ENCODE results near the gene SERPING1.

Gene SERPING1

DNA sequence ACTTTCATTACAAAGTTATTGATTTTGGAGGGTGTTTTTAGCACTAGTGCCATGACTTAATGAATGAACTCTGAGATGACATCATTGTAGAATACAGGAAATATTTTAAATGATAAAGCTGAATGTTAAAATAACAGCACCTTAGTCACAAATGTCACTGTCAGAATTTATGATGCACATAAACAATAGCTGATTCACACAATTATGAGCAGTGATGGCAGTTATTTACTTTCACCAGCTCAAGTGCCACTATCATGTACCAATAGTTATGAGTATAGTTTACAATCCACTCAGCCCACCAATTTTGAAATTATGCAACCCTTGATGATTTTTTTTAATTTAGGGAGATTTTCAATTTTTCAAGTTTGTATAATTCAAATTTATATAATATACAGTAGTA lies 23.0 kb downstream of the SERPING1 start:
- no peak for DNase-seq (ENCODE audit: low read depth)
- H3K4me3 ChIP-seq (ENCODE audit: control insufficient read depth, low read depth, low read length) = no peak overlapping the region
- TF ChIP-seq, protein P1, sequence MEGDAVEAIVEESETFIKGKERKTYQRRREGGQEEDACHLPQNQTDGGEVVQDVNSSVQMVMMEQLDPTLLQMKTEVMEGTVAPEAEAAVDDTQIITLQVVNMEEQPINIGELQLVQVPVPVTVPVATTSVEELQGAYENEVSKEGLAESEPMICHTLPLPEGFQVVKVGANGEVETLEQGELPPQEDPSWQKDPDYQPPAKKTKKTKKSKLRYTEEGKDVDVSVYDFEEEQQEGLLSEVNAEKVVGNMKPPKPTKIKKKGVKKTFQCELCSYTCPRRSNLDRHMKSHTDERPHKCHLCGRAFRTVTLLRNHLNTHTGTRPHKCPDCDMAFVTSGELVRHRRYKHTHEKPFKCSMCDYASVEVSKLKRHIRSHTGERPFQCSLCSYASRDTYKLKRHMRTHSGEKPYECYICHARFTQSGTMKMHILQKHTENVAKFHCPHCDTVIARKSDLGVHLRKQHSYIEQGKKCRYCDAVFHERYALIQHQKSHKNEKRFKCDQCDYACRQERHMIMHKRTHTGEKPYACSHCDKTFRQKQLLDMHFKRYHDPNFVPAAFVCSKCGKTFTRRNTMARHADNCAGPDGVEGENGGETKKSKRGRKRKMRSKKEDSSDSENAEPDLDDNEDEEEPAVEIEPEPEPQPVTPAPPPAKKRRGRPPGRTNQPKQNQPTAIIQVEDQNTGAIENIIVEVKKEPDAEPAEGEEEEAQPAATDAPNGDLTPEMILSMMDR (conservative IDR thresholded peaks at IDR 0.05; ENCODE audit: control insufficient read depth, insufficient read depth, low read depth, low read length) = no peak

DNA sequence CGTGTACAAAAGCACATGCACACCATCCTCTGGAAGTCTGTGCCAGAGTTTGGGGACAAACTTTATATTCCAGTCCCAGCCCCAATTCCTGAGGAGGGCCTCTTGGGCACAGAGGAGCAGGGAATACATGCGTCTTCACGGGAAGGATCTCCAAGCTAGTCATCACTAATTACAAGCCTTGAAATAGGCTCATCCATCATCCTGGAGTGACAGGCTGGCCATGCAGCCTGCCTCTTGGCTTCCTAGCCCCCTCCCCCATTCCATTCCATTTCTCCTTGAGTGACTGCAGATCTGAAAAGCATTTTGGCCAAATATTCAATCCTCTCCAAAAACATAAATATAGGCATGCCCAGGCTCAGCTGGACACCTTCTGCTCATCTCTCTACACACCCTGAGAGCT lies 24.8 kb downstream of the SERPING1 start:
- no peak overlapping the region for H3K4me3 ChIP-seq (ENCODE audit: control insufficient read depth, low read depth, low read length)
- DNase-seq (ENCODE audit: low read depth) = no peak
- TF ChIP-seq, protein P1 (conservative IDR thresholded peaks at IDR 0.05; ENCODE audit: control insufficient read depth, insufficient read depth, low read depth, low read length) = no peak

DNA sequence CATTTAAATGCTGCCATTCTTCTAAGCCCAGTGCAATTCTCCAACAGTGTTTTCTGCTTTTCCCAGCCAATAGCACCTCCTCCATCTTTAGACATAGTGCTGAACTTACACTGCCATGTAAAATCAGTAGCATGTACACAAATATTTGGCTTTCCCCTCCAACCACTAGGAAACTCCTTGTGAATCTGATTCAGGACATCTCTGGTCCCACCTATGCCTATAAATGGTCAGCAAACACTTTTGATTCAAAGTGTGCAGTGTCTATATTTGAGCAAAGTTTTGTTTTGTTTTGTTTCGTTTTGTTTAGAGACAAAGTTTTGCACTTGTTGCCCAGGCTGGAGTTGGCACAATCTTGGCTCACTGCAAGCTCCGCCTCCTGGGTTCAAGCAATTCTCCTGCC lies 27.4 kb downstream of the SERPING1 start:
- TF ChIP-seq, protein P1 (conservative IDR thresholded peaks at IDR 0.05; ENCODE audit: control insufficient read depth, insufficient read depth, low read depth, low read length) = no peak
- no peak for DNase-seq (ENCODE audit: low read depth)
- H3K4me3 ChIP-seq (ENCODE audit: control insufficient read depth, low read depth, low read length) = no peak overlapping the region

DNA sequence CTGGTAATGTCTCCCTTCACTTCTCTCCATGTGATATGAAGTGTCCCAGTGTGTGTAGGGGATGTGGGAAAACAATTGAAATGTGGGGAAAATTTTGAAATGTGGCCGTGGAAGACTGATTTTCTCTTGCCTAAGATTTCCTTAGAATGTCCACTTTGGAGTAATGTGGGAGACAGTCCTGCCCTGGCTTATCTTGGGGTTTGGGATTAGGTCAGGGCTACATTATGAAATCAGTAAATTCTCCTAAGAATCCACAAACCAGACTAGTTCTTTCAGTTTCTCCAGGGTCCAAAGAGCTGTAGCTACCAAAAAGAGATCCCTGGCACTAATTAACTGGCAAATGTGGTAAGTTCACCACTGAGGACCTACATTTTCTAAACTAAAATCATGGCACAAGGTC lies 29.4 kb downstream of the SERPING1 start:
- TF ChIP-seq, protein P1 (conservative IDR thresholded peaks at IDR 0.05; ENCODE audit: control insufficient read depth, insufficient read depth, low read depth, low read length) = no peak

DNA sequence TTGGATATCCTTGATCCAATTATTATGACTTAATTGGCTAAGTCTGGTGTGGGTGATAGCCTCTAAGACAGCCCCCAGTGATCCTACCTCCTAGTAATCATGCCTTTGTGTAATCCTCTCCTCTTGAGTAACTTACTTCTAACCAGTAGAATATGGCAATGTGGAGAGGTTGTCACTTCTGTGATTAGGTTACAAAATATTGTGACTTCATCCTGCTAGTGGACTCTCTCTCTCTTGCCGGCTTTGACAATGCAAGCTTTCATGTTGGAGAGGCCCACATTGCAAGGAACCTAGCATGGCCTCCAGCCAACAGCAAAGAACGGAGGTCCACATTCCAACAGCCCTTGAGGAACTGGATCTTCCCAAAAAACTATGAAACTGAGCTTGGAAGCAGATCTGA lies 32.7 kb downstream of the SERPING1 start:
- no peak overlapping the region for H3K4me3 ChIP-seq (ENCODE audit: control insufficient read depth, low read depth, low read length)
- no peak for DNase-seq (ENCODE audit: low read depth)
- TF ChIP-seq, protein P1 (conservative IDR thresholded peaks at IDR 0.05; ENCODE audit: control insufficient read depth, insufficient read depth, low read depth, low read length) = no peak

More for the DNA sequence above, 29.4 kb downstream of the SERPING1 start:
- DNase-seq (ENCODE audit: low read depth) = no peak
- H3K4me3 ChIP-seq (ENCODE audit: control insufficient read depth, low read depth, low read length) = no peak overlapping the region

DNA sequence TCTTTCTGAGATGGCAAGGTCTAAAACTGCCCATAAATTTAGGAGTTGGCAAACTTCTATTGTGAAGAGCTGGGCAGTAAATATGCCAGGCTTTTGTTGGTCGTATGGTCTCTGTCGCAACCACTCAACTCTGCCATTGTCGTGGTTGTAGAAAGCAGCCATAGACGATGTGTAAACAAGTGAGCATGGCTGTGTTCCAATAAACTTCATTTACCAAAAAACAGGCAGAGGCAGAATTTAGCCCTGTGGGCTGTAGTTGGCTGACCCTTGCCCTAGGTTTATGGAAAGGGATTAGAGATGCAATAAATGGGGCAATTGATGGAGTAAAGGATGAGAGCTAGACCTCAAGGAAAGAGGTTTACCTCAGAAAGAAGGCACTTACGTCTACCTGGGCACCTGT lies 34.6 kb downstream of the SERPING1 start:
- no peak for DNase-seq (ENCODE audit: low read depth)
- TF ChIP-seq, protein P1 (conservative IDR thresholded peaks at IDR 0.05; ENCODE audit: control insufficient read depth, insufficient read depth, low read depth, low read length) = no peak
- no peak overlapping the region for H3K4me3 ChIP-seq (ENCODE audit: control insufficient read depth, low read depth, low read length)
